GM18951 (cell line): ENCODE data around the gene MAGOHB.
"Not testable (repeated sequence)": the region's sequence is repeated elsewhere in the genome, so short reads cannot be mapped to it uniquely, and the experiment has no call there.

Experiments used
- POLR2A ChIP-seq: IDR thresholded peaks from 4 replicates; pipeline ENCODE4 v1.6.1; 2011; ENCODE audit warnings: mild to moderate bottlenecking; ENCODE audit not compliant: insufficient read length, insufficient read depth; ENCODE audit errors: extremely low read depth
- in situ Hi-C: fragments of 300-500 bp; cut with MboI; formaldehyde crosslinking; loops from one replicate; pipeline ENCODE4 v1.12.0; 2022; ENCODE audit warnings: low sequenced_read_pairs, mixed read lengths, inconsistent platforms; ENCODE audit not compliant: unreplicated experiment

MAGOHB gene

DNA sequence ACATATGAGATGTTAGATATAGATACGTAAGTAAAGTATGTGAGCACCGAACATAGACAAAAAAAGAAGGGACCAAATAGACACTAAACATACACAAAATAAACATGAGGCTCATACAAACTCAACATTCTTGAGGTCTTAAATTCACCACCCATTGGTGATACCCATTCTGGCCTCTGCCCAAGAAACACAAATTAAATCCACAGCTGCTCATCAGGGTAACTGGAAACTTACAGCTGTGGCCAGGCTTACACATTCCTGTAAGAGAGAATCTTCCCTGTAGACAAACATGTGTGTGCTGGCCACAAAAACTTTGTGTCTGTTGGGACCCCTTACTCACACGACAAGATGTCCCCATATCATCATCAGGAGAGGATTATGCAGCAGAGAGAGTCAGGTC is 22.4 kb downstream of the MAGOHB start:
- no peak for TF ChIP-seq POLR2A
- in situ Hi-C loops = no loop called here

- in situ Hi-C loops = no loop called here
- no peak for TF ChIP-seq POLR2A
Observed at GRCh38 chr12:10584415-10584814, 29.0 kb downstream of the MAGOHB start.

DNA sequence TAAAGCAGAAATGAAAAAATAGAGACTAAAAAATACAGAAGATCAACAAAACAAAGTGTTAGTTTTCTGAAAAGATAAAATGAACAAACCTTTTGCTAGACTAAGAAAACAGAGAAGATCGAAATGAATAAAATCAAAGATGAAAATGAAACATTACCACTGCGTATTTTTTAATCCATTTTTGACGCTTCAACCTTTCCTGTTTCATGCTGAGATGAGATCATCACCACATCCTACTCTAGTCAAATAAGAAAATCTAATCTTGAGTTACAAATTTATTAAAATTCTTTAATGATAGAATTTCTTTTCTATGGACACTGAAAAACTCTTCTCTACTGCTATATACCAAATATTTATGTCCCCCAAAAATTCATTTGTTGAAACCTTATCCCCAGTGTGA is 30.7 kb downstream of the MAGOHB start:
- in situ Hi-C loops = no loop called here
- no peak for TF ChIP-seq POLR2A

DNA sequence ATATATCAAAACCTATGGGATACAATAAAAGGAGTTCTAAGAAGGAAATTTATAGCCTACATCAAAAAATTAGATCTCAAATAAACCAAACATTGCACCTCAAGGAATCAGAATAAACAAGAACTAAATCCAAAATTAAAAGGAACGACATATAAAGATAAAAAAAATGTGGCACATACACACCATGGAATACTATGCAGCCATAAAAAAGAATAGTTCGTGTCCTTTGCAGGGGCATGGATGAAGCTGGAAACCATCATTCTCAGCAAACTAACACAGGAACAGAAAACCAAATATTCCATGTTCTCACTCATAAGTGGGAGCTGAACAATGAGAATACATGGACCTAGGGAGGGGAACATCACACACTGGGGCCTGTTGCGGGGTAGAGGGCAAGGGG is 31.3 kb downstream of the MAGOHB start:
- in situ Hi-C loops = not testable (repeated sequence)

- no peak for TF ChIP-seq POLR2A
- in situ Hi-C loops = no loop called here
Observed at GRCh38 chr12:10574307-10574706, 39.1 kb downstream of the MAGOHB start.

DNA sequence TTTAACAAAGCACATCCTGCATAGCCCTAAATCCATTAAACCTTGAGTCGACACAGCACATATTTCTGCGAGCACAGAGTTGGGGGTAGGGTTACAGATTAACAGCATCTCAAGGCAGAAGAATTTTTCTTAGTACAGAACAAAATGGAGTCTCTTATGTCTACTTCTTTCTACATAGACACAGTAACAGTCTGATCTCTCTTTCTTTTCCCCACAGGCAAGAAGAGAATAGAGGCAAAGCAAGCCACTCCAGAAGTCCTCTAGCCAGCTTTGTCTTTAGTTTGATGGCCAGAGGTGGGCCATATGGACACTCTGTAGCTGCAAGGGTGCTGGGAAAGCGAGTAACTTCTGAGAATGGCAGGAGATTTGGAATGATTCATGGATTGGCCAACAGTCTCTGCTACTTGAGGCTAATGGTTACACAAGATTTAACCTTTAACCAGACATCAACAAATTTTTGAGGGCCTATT is 41.4 kb downstream of the MAGOHB start:
- in situ Hi-C loops = not testable (repeated sequence)

DNA sequence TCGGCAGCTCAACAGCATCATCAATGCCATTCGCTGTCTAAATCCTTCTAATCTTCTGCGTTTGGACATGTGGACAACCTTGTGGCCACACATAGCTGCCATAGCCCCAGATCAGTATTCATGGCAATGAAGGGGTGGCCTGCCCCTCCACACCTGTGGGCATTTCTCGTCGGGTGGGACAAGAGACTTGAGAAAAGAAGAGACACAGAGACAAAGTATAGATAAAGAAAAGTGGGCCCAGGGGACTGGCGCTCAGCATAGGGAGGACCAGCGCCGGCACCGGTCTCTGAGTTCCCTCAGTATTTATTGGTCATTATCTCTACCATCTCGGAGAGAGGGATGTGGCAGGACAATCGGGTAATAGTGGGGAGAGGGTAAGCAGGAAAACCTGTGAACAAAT is 42.3 kb downstream of the MAGOHB start:
- no peak for TF ChIP-seq POLR2A

GRCh38 chr12:10567813-10568212 is 45.6 kb downstream of the MAGOHB start:
- in situ Hi-C loops = loop anchor here (10.0 kb wide), 1 partner anchor 333 kb away; no protein-coding TSS in a partner anchor
- TF ChIP-seq POLR2A = no peak

More for the DNA sequence above, 42.3 kb downstream of the MAGOHB start:
- in situ Hi-C loops = no loop called here

DNA sequence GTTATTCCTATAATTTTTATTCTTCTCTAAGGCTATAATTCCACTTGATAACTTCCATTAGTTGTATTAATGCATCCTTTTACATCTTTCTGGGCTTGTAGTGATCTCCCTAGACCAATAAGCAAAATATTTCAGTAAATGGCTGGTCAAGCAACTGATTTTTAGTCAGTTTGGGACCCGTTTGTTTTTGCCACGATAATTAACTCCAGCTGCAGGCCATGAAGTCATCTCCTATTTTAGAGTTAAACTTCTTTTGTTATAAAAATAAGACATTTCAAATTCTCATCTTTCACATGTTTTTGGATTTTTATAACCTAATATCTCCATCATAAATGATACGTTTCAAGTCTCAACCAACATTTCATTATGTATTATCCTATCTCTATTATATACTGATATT is 49.4 kb downstream of the MAGOHB start:
- no peak for TF ChIP-seq POLR2A
- in situ Hi-C loops = loop anchor here (10.0 kb wide), 1 partner anchor 329 kb away; no protein-coding TSS in a partner anchor

DNA sequence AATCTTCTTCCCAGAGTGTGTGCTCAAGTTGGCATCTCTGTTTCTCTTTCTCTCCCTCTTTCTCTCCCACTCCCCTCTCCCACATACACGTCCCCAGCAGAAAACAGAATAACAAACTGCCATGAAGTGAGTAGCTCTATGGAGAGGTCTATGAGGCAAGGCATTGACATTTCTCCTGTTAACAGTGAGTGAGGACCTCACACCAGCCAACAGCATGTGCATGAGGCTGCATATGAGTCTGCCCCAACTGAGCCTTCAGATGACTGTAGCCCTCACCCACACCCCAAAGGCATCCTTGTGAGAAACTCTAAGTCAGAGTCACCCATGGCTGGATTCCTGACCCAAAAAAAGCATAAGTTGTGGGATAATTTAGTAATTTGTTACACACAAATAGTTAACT is 50.4 kb downstream of the MAGOHB start:
- in situ Hi-C loops = loop anchor here (10.0 kb wide), 1 partner anchor 328 kb away; no protein-coding TSS in a partner anchor
- TF ChIP-seq POLR2A = no peak

- no peak for TF ChIP-seq POLR2A
- in situ Hi-C loops = loop anchor here (10.0 kb wide), 1 partner anchor 328 kb away; no protein-coding TSS in a partner anchor
Observed at GRCh38 chr12:10562306-10562933, 51.0 kb downstream of the MAGOHB start.

- in situ Hi-C loops = no loop called here
Observed at GRCh38 chr12:10559244-10559643, 54.2 kb downstream of the MAGOHB start.

DNA sequence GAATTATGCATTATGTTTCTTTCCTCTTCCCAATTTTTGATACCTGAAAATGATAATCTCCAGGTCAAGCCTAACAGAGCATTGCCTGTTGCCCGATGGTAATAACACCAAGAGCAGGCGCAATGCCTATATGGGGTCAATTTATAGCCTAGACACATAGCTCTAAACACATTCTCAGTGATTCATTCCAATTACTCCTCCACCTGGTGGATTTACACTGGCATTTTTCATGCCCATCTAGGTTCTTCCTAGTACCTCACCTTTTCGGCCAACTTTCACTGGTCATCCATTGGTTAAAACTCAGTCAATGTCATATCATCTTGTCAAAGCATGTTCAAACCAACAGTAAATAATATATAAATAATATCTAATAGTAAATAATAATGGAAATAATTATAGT is 54.6 kb downstream of the MAGOHB start:
- in situ Hi-C loops = no loop called here
- TF ChIP-seq POLR2A = no peak

More at GRCh38 chr12:10559244-10559643, 54.2 kb downstream of the MAGOHB start:
- TF ChIP-seq POLR2A = no peak

DNA sequence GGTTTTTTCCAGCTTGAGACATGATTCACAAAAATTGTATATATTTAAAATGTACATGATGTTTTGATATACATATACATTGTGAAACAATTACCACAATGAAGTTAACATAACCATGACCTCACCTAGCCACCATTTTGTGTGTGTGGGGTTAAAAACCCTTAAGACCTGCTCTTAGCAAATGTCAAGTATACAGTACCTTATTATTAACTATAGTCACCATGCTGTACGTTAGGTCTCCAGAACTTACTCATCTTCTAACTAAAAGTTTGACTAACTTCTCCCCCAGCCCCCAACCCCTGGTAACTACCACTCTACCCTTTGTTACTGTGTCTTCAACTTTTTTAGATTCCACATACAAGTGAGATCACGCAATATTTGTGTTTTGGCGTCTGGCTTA is 55.1 kb downstream of the MAGOHB start:
- no peak for TF ChIP-seq POLR2A

GRCh38 chr12:10557766-10558165 is 55.6 kb downstream of the MAGOHB start:
- in situ Hi-C loops = no loop called here
- TF ChIP-seq POLR2A = no peak

More for the DNA sequence above, 55.1 kb downstream of the MAGOHB start:
- in situ Hi-C loops = no loop called here
